Inflammatory macrophage (primary cell): Measurements from ENCODE around the gene IDUA.
A peak's percentile ranks its signal among the peaks of the same experiment; 100 is the strongest.

ENCODE experiments used
- DNase-seq, 2 donors: peaks; one replicate each; pipeline ENCODE4 v3.0.0-alpha.2; 2020 to 2022

IDUA gene

GRCh38 chr4:1017211-1017610, 30.4 kb downstream of the IDUA start:
- no peak for DNase-seq

GRCh38 chr4:1017706-1018105, 30.9 kb downstream of the IDUA start:
- DNase-seq = no peak

GRCh38 chr4:1018147-1019020, 31.5 kb downstream of the IDUA start:
- peak in 1 of 2 donors; percentile 26 for DNase-seq

- no peak for DNase-seq
These were observed 32.5 kb downstream of the IDUA start for GRCh38 chr4:1019320-1019719.

- no peak for DNase-seq
These were observed 33.1 kb downstream of the IDUA start for GRCh38 chr4:1019729-1020470.

- no peak for DNase-seq
These were observed 34.7 kb downstream of the IDUA start for GRCh38 chr4:1021386-1022050.

GRCh38 chr4:1022051-1022738, 35.4 kb downstream of the IDUA start:
- no peak for DNase-seq

GRCh38 chr4:1022739-1023066, 35.9 kb downstream of the IDUA start:
- no peak for DNase-seq

- no peak for DNase-seq
These were observed 36.3 kb downstream of the IDUA start for GRCh38 chr4:1023075-1023640.

GRCh38 chr4:1023895-1024740, 37.3 kb downstream of the IDUA start:
- DNase-seq = no peak

- no peak for DNase-seq
These were observed 38.2 kb downstream of the IDUA start for GRCh38 chr4:1024882-1025545.

GRCh38 chr4:1026115-1026514, 39.3 kb downstream of the IDUA start:
- DNase-seq = peak in 1 of 2 donors; percentile 18

- no peak for DNase-seq
These were observed 40.5 kb downstream of the IDUA start for GRCh38 chr4:1027219-1027914.

- no peak for DNase-seq
These were observed 41.0 kb downstream of the IDUA start for GRCh38 chr4:1027915-1028238.

GRCh38 chr4:1028574-1029220, 41.9 kb downstream of the IDUA start:
- DNase-seq = no peak

- DNase-seq = no peak
These were observed 42.7 kb downstream of the IDUA start for GRCh38 chr4:1029529-1029928.

GRCh38 chr4:1030031-1030430, 43.2 kb downstream of the IDUA start:
- DNase-seq = no peak

GRCh38 chr4:1030559-1030958, 43.7 kb downstream of the IDUA start:
- no peak for DNase-seq

GRCh38 chr4:1031346-1031745, 44.5 kb downstream of the IDUA start:
- no peak for DNase-seq
